ENCODE measurements around the gene TYK2.
"Not testable (repeated sequence)": the region's sequence is repeated elsewhere in the genome, so short reads cannot be mapped to it uniquely, and the experiment has no call there.

- not testable (repeated sequence) for TF ChIP-seq CTCF, POLR2A (IDR thresholded peaks at IDR 0.05)
These were observed 19.0 kb upstream of the TYK2 start for GRCh38 chr19:10399340-10399739.
